ENCODE measurements around the gene PPP4R4. TPM values are rescaled to one million over a fixed set of nuclear protein-coding genes. Genes with fewer than 3 reads are reported as not detected.

The PPP4R4 gene
- total RNA-seq, 1 experiment from 2014 or later, result 3.9 TPM

GRCh38 chr14:94237983-94238382, 63.9 kb downstream of the PPP4R4 start:
- no peak overlapping the region for H3K23ac ChIP-seq (ENCODE audit: insufficient read length, low read depth, low read length)
- H3K27ac Mint-ChIP-seq, result no peak overlapping the region
- H3K4me2 ChIP-seq (ENCODE audit: insufficient read depth, insufficient read length, low read length), result no peak overlapping the region
- no peak overlapping the region for H2BK120ac ChIP-seq (ENCODE audit: low read depth, low read length, poor library complexity, severe bottlenecking)
- no peak overlapping the region for H3K4me3 Mint-ChIP-seq
- DNase-seq, result no peak
- H3K9me3 ChIP-seq (ENCODE audit: control insufficient read depth, low read depth, low read length), result no peaks in the 10 kb centered on the region
- H3K9me3 Mint-ChIP-seq, result no peaks in the 10 kb centered on the region
- H3K27ac ChIP-seq (ENCODE audit: insufficient read length, low read depth, low read length), result no peak overlapping the region
- H3T11ph ChIP-seq (ENCODE audit: low read length), result no peak overlapping the region
- no peak overlapping the region for H2BK20ac ChIP-seq (ENCODE audit: low read depth, low read length, poor library complexity, severe bottlenecking)
- no peak overlapping the region for H2AK5ac ChIP-seq (ENCODE audit: insufficient read length, low read length)
- H2BK5ac ChIP-seq (ENCODE audit: insufficient read length, low read length), result no peak overlapping the region
- peaks cover 0 to 16% (median 9%) of the 10 kb centered on the region in 3 experiments; a peak in 5 of 7 replicates for H3K36me3 Mint-ChIP-seq (ENCODE audit: insufficient read depth in 1 of 3, low read depth in 3 of 3)
- no peak overlapping the region for H3K18ac ChIP-seq (ENCODE audit: insufficient read length, low read depth, low read length)
- H3K14ac ChIP-seq (ENCODE audit: insufficient read depth, low read length), result no peak overlapping the region
- H4K20me1 ChIP-seq (ENCODE audit: control insufficient read depth, insufficient read depth, insufficient read length), result no peaks in the 10 kb centered on the region
- no peaks in the 10 kb centered on the region for H3K4me1 Mint-ChIP-seq
- no peaks in the 10 kb centered on the region for H3K23me2 ChIP-seq (ENCODE audit: insufficient read length, low read depth, low read length, poor library complexity, severe bottlenecking)
- H3K56ac ChIP-seq (ENCODE audit: insufficient read length, low read depth, low read length), result no peak overlapping the region
- no peak overlapping the region for H2BK15ac ChIP-seq (ENCODE audit: low read depth, low read length)
- H3K4me1 ChIP-seq (ENCODE audit: insufficient read depth, low read length), result no peaks in the 10 kb centered on the region
- no peak overlapping the region for H4K8ac ChIP-seq (replicated peaks; ENCODE audit: insufficient read length, low read depth, low read length)
- no peak overlapping the region for H3K4ac ChIP-seq (ENCODE audit: low read depth, low read length)
- no CpG with 5 or more reads among the region's 4 CpGs for WGBS (ENCODE audit: extremely low coverage, insufficient read length, low lambda C conversion rate)
- H4K91ac ChIP-seq (ENCODE audit: insufficient read length, low read depth, low read length), result no peak overlapping the region
- no peak overlapping the region for H4K5ac ChIP-seq (ENCODE audit: insufficient read length, low read depth, low read length)
- TF ChIP-seq, protein P1, sequence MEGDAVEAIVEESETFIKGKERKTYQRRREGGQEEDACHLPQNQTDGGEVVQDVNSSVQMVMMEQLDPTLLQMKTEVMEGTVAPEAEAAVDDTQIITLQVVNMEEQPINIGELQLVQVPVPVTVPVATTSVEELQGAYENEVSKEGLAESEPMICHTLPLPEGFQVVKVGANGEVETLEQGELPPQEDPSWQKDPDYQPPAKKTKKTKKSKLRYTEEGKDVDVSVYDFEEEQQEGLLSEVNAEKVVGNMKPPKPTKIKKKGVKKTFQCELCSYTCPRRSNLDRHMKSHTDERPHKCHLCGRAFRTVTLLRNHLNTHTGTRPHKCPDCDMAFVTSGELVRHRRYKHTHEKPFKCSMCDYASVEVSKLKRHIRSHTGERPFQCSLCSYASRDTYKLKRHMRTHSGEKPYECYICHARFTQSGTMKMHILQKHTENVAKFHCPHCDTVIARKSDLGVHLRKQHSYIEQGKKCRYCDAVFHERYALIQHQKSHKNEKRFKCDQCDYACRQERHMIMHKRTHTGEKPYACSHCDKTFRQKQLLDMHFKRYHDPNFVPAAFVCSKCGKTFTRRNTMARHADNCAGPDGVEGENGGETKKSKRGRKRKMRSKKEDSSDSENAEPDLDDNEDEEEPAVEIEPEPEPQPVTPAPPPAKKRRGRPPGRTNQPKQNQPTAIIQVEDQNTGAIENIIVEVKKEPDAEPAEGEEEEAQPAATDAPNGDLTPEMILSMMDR (conservative IDR thresholded peaks at IDR 0.05), result no peak
- no peak overlapping the region for H3K9ac ChIP-seq (ENCODE audit: extremely low read depth, insufficient read length, low read length)
- no peaks in the 10 kb centered on the region for H3K27me3 ChIP-seq (ENCODE audit: insufficient read depth, low read length)
- no peak overlapping the region for H2BK12ac ChIP-seq (ENCODE audit: insufficient read length, low read depth, low read length)
- H2AFZ ChIP-seq (ENCODE audit: low read length), result no peak overlapping the region
- H3K27me3 Mint-ChIP-seq (ENCODE audit: low read depth), result no peaks in the 10 kb centered on the region
- H3K79me1 ChIP-seq (ENCODE audit: insufficient read depth, low read depth, low read length, poor library complexity, severe bottlenecking), result no peaks in the 10 kb centered on the region
- H3K79me2 ChIP-seq (ENCODE audit: insufficient read depth, low read length), result no peaks in the 10 kb centered on the region
